Activated naive CD8-positive, alpha-beta T cell treated with anti-CD3 and anti-CD28 coated beads, Interleukin-2, amount 50 U/mL, for 24 hours (primary cell): ENCODE results near the gene HS1BP3.

Source experiments
- ATAC-seq: fragments of 150-1000 bp; cut with Tn5 transposase; one replicate; pipeline ENCODE4 v1.10.0; 2021
- DNase-seq: peaks from one replicate; pipeline ENCODE4 v3.0.0; 2021
- H3K27ac Mint-ChIP-seq: one replicate; pipeline ENCODE4 v1.8.0; 2021; ENCODE audit warnings: mild to moderate bottlenecking, mixed read lengths
- H3K27me3 Mint-ChIP-seq: one replicate; pipeline ENCODE4 v1.8.0; 2021; ENCODE audit warnings: mixed read lengths
- H3K36me3 Mint-ChIP-seq: one replicate; pipeline ENCODE4 v1.8.0; 2021; ENCODE audit warnings: low read depth, mixed read lengths
- H3K4me1 Mint-ChIP-seq: one replicate; pipeline ENCODE4 v1.8.0; 2021; ENCODE audit warnings: mixed read lengths
- H3K4me3 Mint-ChIP-seq: one replicate; pipeline ENCODE4 v1.8.0; 2021; ENCODE audit warnings: mild to moderate bottlenecking, moderate library complexity, mixed read lengths
- H3K9me3 Mint-ChIP-seq: one replicate; pipeline ENCODE4 v1.8.0; 2021; ENCODE audit warnings: mixed read lengths

Gene HS1BP3

DNA sequence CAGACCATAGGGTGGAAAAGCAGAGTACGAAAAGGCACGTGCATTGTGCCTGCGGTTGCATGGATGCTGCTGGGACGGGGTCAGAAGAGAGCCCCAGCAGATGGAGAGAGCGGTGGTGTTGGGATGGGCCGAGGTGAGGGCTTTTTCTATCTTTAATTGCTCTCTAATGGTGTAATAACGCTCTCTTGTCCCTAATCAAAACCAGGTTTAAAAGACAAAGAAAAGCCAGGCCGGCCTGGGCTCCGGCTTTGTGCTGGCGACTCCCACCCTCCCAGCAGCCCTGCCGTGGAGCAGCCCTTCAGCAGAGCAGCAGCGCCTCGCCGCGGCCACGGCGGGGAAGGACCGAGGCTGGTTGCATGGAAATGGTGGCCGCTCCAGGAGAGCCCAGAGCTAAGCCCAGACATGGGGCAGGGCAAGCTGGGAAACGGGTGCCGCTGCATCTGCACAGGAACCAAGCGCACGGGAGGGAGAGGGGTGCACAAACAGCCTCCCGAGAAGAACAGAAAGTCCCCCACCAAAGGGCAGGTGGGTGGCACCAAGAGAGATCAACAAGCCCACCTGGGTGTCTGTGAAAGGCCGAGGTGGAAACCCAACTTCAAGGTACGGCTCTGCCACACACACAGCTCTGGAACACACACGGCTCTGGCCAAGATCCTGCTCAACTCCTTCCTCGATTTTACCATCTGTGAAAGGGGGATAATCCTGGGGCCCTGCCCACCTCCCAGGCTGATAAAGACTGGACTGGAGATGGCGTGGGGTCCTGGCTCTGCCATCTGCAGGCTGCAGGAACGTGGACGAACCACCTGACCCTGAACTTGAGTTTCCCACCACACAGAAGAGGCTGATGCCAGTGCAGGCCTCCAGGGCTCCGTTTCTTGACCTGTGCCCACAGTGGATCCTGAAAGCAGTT, 15.0 kb downstream of the HS1BP3 start:
- no peak overlapping the region for H3K4me3 Mint-ChIP-seq
- H3K27ac Mint-ChIP-seq = no peak overlapping the region
- DNase-seq (peak; percentile 73), ATAC-seq (peak; percentile 75)
- no peaks in the 10 kb centered on the region for H3K9me3 Mint-ChIP-seq
- no peaks in the 10 kb centered on the region for H3K27me3 Mint-ChIP-seq
- H3K4me1 Mint-ChIP-seq = no peaks in the 10 kb centered on the region
- H3K36me3 Mint-ChIP-seq = peaks cover 2% of the 10 kb centered on the region

DNA sequence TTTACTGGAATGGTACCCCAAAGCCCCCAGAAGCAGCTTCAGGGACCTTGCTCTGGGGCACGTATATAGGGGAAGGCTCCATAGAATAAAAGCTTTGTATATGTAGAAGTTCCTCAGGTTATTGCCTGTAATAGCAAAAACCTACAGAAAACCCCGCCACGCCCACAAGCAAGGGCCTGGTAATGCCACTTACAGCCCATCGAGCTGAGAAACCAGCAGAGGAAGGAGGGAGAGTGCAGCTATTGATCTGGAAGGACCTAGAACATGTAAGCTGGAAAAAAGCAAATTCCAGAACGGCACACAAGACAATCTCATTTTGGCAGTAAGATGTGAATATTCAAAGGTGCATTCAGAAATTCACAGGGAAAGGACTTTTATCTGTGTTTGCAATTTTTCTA, 15.8 kb downstream of the HS1BP3 start:
- H3K4me3 Mint-ChIP-seq = no peak overlapping the region
- peaks cover 2% of the 10 kb centered on the region for H3K36me3 Mint-ChIP-seq
- H3K27me3 Mint-ChIP-seq = no peaks in the 10 kb centered on the region
- no peaks in the 10 kb centered on the region for H3K9me3 Mint-ChIP-seq
- H3K27ac Mint-ChIP-seq = no peak overlapping the region
- ATAC-seq (no peak), DNase-seq (no peak)
- H3K4me1 Mint-ChIP-seq = no peaks in the 10 kb centered on the region

DNA sequence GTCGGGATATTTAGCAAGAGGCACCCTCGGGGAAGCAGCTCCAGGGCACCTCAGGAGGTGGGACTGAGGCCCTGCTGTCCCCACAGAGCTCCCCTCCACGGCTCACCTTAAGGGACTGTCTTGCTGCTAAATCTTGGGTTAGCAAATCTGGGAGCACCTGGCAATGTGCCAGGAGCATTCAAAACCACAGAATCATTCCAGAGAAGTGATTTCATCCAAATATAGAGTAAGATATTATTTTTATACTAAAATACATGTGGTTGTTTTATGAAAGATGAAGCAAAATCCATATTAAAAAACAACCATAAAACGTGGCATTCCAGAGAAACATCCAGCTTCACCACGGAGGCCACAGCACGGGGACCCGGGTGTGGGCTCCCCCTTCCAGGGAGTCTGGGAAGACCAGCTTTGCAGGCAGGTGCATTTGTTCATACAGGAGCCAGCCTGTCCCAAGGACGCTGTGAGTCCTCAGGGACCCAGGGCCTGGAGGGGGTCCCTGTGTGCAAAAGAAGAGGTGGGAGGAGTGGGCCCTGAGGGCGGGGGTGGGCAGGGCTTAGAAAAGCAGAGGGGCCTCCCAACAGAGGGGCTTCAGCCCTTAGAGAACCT, 16.3 kb downstream of the HS1BP3 start:
- no peak for DNase-seq
- Mint-ChIP-seq H3K4me3 (no peak overlapping the region), H3K27ac (no peak overlapping the region)

DNA sequence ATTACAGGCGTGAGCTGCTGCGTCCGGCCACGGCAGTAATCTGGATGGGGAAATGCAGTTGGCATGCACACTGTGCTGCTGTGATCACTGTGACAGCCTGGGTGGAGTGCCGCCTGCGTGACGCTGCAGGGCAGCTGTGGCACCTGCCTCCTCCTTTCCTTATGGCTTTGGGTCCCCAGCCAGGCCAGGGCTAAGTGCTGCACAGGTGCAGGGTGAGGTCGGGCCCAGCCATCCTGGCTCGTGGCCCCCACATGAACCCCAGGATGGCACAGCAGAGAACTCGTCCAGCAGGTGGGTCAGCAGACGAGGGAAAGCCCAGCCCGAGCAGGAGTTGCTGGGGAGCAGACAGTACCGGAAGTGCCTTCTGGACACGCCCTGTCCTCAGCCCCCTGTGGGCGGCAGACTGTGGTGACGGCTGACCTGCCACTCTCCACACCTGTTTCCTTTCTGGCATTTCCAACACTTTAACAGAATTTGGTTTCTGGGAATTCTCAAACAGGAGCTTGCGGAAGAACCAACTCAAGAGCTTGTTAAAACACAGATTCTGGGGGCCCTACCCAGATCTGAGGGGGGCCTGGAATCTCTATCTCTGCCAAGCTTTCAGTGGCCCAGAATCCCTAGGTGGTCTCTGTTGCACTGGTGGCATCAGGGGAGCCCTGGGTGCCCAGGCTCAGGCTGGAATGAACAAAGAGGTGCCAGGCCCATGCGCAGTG, 16.9 kb downstream of the HS1BP3 start:
- Mint-ChIP-seq H3K27ac (no peak overlapping the region), H3K9me3 (no peaks in the 10 kb centered on the region), H3K27me3 (no peaks in the 10 kb centered on the region), H3K4me1 (no peaks in the 10 kb centered on the region), H3K36me3 (peaks cover 2% of the 10 kb centered on the region), H3K4me3 (no peak overlapping the region)
- ATAC-seq (no peak), DNase-seq (no peak)

More for the DNA sequence above, 16.3 kb downstream of the HS1BP3 start:
- Mint-ChIP-seq H3K36me3 (peaks cover 2% of the 10 kb centered on the region), H3K9me3 (no peaks in the 10 kb centered on the region), H3K27me3 (no peaks in the 10 kb centered on the region), H3K4me1 (no peaks in the 10 kb centered on the region)
- no peak for ATAC-seq

DNA sequence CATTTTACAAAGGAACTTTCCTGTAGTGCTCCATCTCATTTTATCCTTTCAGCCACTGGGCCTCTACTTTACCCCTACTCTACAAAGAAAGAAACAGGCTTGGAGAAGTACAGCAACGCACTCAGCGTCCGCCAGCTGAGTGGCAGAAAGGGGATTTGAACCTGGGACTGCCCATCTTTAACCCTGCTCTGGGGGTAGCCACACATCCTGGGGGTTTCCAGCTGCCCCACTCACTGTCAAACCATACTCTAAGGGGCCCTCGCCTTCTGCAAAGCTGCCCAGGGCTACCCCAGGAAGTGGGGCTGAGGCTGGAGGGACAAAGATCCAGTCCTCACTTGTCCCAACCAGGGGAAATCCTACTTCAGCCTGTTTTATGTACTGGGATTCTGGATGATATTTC, 17.9 kb downstream of the HS1BP3 start:
- Mint-ChIP-seq H3K9me3 (no peaks in the 10 kb centered on the region), H3K36me3 (peaks cover 2% of the 10 kb centered on the region), H3K4me1 (no peaks in the 10 kb centered on the region), H3K27ac (no peak overlapping the region), H3K4me3 (no peak overlapping the region), H3K27me3 (no peaks in the 10 kb centered on the region)
- DNase-seq = no peak
- ATAC-seq = no peak

DNA sequence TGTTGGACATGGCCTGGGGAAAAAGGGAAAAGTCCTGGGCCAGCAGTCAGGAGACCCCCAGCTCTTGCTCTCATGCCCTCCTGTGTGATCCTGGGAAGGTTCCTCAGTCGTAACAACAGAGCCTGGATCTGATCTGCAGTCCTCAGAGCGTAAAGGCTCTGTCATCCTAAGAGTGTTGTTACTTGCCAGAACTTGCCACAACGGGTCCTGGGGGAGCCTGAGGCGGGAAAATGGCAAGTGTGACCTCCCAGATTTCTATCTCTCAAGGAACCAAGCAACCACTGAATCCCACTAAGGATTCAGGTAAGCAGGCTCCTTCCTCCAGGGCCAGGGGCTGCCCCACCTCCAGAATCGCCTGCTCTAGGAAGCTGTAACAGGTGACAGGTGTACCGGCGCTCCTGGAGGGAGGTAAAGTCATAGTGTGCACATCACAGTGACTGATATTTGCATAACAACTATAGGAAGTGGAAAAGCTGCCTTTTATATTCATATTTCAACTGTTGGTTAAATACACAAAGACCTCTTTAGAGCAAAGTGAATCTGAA, 18.4 kb downstream of the HS1BP3 start:
- ATAC-seq = no peak
- Mint-ChIP-seq H3K9me3 (no peaks in the 10 kb centered on the region), H3K36me3 (peaks cover 2% of the 10 kb centered on the region), H3K27me3 (no peaks in the 10 kb centered on the region), H3K4me1 (no peaks in the 10 kb centered on the region), H3K4me3 (no peak overlapping the region), H3K27ac (no peak overlapping the region)
- DNase-seq = no peak

DNA sequence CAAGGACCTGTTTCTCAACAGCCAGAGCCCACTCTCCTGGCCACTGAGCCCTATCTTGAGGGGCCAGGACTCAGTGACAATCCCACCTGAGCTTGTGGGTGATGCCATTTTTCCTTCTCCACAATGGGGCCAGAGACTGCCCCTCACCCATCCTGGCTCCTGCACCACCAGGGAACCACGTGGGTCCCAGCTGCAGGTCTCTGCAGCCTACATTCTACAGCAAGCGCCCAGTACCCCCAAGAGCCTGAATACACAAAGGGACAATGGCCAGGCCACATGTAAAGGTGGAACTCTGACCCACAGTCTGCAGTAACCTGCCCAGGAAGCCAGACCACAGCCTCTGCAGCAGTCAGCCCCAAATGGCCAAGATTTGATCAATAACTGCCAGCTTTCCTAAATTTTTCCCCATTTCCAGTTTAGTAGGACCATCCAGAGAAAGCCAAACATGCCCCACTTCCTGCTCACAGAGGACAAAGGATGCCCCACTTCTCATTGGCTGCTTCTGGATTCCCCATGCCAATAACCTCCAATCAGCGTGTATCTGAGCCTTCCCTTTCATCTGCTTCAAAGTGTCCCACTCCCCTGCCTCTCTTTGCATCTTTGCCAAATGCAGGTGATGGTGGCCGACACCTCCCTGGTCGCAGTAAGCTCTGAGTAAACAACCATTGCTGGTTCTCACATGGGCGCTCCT, 19.1 kb downstream of the HS1BP3 start:
- H3K9me3 Mint-ChIP-seq = no peaks in the 10 kb centered on the region
- H3K27me3 Mint-ChIP-seq = no peaks in the 10 kb centered on the region
- no peaks in the 10 kb centered on the region for H3K36me3 Mint-ChIP-seq

DNA sequence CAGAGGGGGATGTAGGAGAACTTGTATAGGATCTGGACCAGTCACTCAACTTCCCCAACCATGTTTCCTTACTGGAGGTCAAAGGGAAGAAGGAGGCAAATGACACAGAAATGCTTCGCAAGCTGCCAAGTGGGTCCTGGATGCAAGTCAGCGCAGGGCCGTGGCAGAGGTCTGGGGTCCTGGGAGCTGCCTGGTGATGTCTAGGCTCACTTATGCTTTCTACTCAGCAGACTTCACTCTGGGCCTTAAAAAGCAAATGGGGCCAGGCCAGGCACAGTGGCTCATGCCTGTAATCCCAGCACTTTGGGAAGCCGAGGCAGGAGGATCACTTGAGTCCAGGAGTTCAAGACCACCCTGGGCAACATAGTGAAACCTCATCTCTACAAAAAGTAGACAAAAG, 19.9 kb downstream of the HS1BP3 start:
- Mint-ChIP-seq H3K36me3 (no peaks in the 10 kb centered on the region), H3K4me3 (no peak overlapping the region), H3K4me1 (no peaks in the 10 kb centered on the region), H3K9me3 (no peaks in the 10 kb centered on the region), H3K27me3 (no peaks in the 10 kb centered on the region), H3K27ac (no peak overlapping the region)
- ATAC-seq (no peak), DNase-seq (no peak)

More for the DNA sequence above, 19.1 kb downstream of the HS1BP3 start:
- H3K27ac Mint-ChIP-seq = peak overlapping the region; percentile 29
- DNase-seq (no peak), ATAC-seq (no peak)
- no peak overlapping the region for H3K4me3 Mint-ChIP-seq
- no peaks in the 10 kb centered on the region for H3K4me1 Mint-ChIP-seq

DNA sequence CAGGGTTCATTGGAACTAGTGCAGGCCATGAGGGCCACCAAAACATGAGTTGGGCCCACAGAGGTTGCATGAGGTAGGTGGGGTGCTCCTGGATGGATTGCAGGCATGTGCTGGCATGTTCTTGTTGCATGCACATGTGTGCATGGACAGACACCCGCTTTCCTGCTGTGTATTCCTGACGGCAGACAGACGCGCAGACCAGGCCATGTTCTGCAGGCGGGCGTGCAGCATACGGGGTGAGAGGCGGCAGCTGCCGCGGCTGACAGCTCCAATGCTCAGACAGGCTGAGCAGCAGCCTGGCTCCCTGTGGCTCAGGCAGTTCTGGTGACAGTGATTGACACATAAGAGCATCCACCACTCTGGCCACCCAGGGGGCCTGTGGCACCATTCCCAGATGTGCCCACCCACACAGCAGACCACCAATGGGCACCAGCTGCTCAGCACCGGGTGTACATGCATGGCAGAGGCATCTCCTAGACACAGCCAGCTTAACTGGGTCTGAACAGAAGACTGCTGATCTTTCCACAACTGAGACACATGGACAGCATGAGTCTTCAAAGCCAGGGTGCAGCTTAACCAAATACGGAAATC, 21.2 kb downstream of the HS1BP3 start:
- no peak overlapping the region for H3K4me3 Mint-ChIP-seq
- no peaks in the 10 kb centered on the region for H3K36me3 Mint-ChIP-seq
- no peaks in the 10 kb centered on the region for H3K27me3 Mint-ChIP-seq
- H3K4me1 Mint-ChIP-seq = no peaks in the 10 kb centered on the region
- H3K9me3 Mint-ChIP-seq = no peaks in the 10 kb centered on the region
- DNase-seq (no peak), ATAC-seq (no peak)
- no peak overlapping the region for H3K27ac Mint-ChIP-seq

DNA sequence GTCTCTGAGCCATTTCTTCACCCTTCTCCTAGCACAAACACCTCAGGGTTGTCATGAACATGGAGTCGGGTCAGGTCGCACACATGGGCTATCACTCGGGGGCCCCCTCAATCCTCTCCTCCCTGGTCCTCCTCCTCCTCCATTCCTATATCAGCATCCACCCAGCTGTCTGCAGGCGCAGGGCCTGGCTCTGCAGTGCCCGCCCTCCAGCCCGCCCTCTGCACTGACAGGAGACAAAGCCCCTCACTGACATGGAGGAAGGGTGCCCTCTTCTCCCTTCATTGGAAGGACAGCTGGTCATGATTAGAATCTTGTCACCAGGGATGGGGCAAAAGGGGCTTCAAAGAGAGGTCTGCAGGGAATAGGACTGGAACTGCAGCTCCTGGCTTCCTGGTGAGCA, 21.7 kb downstream of the HS1BP3 start:
- no peaks in the 10 kb centered on the region for H3K27me3 Mint-ChIP-seq
- no peak for ATAC-seq
- no peak for DNase-seq
- H3K36me3 Mint-ChIP-seq = no peaks in the 10 kb centered on the region
- no peak overlapping the region for H3K27ac Mint-ChIP-seq
- H3K4me3 Mint-ChIP-seq = no peak overlapping the region
- no peaks in the 10 kb centered on the region for H3K9me3 Mint-ChIP-seq
- H3K4me1 Mint-ChIP-seq = no peaks in the 10 kb centered on the region

DNA sequence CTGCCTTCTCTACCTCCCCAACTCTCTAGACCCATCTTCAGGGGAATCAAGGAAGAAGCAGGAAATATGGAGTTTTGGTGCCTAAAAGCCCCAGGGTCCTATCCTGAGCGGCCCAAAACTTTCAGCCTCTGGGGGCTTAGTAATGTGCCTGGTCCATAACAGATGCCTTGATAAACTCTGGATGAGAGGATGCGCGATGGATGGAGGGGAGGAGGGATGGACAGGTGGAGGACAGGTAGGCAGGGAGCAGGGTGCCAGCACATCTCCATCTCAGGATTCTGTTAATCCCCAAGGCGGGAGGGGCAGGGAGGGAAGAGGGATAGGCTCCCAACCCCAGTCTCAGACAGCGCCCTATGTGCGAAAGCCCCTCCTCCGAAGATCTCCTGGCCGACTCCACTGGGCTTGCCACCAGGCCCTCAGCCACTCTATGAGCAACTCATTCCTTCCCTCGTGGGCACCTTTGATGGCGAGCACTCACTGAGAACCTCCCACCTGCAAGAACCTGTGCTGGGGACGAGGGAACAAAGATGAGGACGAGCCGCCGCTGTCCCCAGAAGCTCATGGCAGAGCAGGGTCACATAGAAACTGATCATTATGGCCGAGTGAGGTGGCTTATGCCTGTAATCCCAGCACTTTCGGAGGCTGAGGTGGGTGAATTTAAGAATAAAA, 23.1 kb downstream of the HS1BP3 start:
- Mint-ChIP-seq H3K4me3 (no peak overlapping the region), H3K4me1 (no peaks in the 10 kb centered on the region), H3K27me3 (no peaks in the 10 kb centered on the region), H3K9me3 (no peaks in the 10 kb centered on the region), H3K36me3 (no peaks in the 10 kb centered on the region), H3K27ac (no peak overlapping the region)
- ATAC-seq (no peak), DNase-seq (no peak)

DNA sequence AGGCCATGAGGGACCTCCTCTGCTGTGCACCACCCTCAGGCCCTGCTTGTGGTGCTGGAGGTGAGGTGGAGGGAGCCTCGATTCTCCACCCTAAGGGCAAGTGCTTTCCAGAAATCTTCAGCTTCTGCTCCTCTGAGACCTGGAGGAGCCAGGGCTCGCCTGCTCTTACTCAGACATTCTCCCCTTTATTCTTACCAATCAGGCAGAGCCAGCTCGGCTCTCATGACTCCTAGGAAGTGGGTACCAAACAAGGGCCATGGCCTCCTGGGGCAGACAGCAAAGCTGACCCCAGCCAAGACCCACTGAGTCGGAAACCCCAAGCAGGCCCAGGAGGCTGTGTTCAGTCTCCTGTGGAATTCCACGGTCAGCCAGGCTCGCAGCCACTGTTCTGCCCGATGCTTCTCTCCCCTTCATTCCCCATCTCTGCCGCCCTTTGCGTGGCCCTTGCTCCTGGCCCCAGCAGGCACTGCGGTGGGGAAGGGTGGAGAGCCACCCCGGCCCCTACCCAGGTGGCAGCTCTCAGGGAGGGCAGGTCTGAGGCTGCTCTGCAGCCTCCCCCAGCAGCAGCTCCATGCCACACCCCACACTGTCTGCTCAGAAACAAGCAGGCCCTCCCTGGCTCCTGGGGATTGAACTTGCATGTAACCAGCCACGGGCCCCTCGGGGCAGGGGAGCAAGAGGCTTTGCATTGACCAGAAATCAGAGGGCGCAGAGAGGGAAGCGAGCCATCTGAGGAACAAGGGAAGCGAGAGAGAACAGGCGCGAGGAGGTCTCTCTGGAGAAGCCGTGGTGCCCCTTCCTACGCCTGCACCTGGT, 24.0 kb downstream of the HS1BP3 start:
- no peaks in the 10 kb centered on the region for H3K36me3 Mint-ChIP-seq
- H3K9me3 Mint-ChIP-seq = no peaks in the 10 kb centered on the region
- DNase-seq (no peak), ATAC-seq (no peak)
- H3K27me3 Mint-ChIP-seq = no peaks in the 10 kb centered on the region
- no peaks in the 10 kb centered on the region for H3K4me1 Mint-ChIP-seq
- H3K4me3 Mint-ChIP-seq = no peak overlapping the region
- H3K27ac Mint-ChIP-seq = no peak overlapping the region

DNA sequence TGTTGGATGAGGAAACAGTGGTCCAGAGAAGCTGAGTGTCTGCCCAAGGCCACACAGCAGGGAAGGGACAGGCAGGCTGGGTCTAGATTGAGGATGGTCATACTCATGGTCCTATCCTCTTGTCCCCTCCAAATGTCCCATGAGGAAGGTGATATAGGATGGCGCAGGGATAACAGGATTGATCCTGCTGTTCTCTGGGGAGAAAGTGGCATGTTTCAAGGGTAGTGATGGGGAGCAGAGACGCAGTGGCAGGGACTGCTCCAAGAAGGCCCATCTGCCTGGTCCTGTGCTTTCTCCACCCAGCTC, 24.6 kb downstream of the HS1BP3 start:
- H3K4me1 Mint-ChIP-seq = no peaks in the 10 kb centered on the region
- no peak for DNase-seq
- no peaks in the 10 kb centered on the region for H3K36me3 Mint-ChIP-seq

More for the DNA sequence above, 24.6 kb downstream of the HS1BP3 start:
- no peaks in the 10 kb centered on the region for H3K27me3 Mint-ChIP-seq
- H3K27ac Mint-ChIP-seq = no peak overlapping the region
- no peaks in the 10 kb centered on the region for H3K9me3 Mint-ChIP-seq
- no peak overlapping the region for H3K4me3 Mint-ChIP-seq
- ATAC-seq = no peak
